H1 (cell line): ENCODE measurements around the gene CEP120.

Experiments
- BCL11A ChIP-seq, 2 experiments: IDR thresholded peaks; one replicate each; pipeline ENCODE4 v1.6.1; 2011; ENCODE audit warnings: low read depth in 2 of 2, low read length in 2 of 2, mild to moderate bottlenecking in 2 of 2
- CTCF ChIP-seq, 3 experiments: IDR thresholded peaks; 1 replicate in 2 of 3; 2 replicates in 1 of 3; pipeline versions ENCODE4 v1.5.1 to v1.6.1; 2011; ENCODE audit warnings: low read length in 3 of 3, mild to moderate bottlenecking in 3 of 3, inconsistent platforms in 2 of 3, low read depth in 1 of 3, moderate library complexity in 1 of 3; ENCODE audit not compliant: insufficient read depth in 1 of 3; ENCODE audit errors: control extremely low read depth in 1 of 3
- E2F6 ChIP-seq: IDR thresholded peaks from 2 replicates; pipeline ENCODE4 v1.6.1; 2012; ENCODE audit warnings: inconsistent platforms
- EGR1 ChIP-seq: IDR thresholded peaks from 2 replicates; pipeline ENCODE4 v1.6.1; 2011; ENCODE audit warnings: low read depth, low read length, borderline replicate concordance
- EP300 ChIP-seq, 2 experiments: IDR thresholded peaks; 1 replicate in 1 of 2; 2 replicates in 1 of 2; pipeline ENCODE4 v1.6.1; 2011 to 2012; ENCODE audit warnings: low read depth in 2 of 2, low read length in 2 of 2, mild to moderate bottlenecking in 2 of 2, borderline replicate concordance in 1 of 2, inconsistent platforms in 1 of 2, moderate library complexity in 1 of 2
- MAX ChIP-seq: IDR thresholded peaks from 2 replicates; pipeline ENCODE4 v1.6.1; 2012; ENCODE audit warnings: inconsistent platforms
- POLR2A ChIP-seq, 2 experiments: IDR thresholded peaks; 1 replicate in 1 of 2; 2 replicates in 1 of 2; pipeline ENCODE4 v1.6.1; 2011; ENCODE audit warnings: low read depth in 2 of 2, low read length in 2 of 2, mild to moderate bottlenecking in 2 of 2; ENCODE audit errors: control extremely low read depth in 1 of 2
- RFX5 ChIP-seq: IDR thresholded peaks from 2 replicates; pipeline ENCODE4 v1.6.1; 2011; ENCODE audit warnings: low read depth, low read length, improper control_type of control experiment, borderline replicate concordance
- SP1 ChIP-seq: IDR thresholded peaks from 2 replicates; pipeline ENCODE4 v1.6.1; 2011; ENCODE audit warnings: low read depth, low read length
- TCF12 ChIP-seq: IDR thresholded peaks from 2 replicates; pipeline ENCODE4 v1.6.1; 2011; ENCODE audit warnings: low read depth, mild to moderate bottlenecking, low read length
- USF2 ChIP-seq: IDR thresholded peaks from 2 replicates; pipeline ENCODE4 v1.6.1; 2011; ENCODE audit warnings: low read length, improper control_type of control experiment
- ZNF274 ChIP-seq: IDR thresholded peaks from 2 replicates; pipeline ENCODE4 v1.7.0; 2012; ENCODE audit warnings: low read length, borderline replicate concordance; ENCODE audit errors: extremely low read depth

- TF ChIP-seq MAX = no peak
- no peak for TF ChIP-seq SP1
- no peak for TF ChIP-seq RFX5
- no peak for TF ChIP-seq EP300 (IDR thresholded peaks at IDR 0.05; ENCODE audit: borderline replicate concordance in 1 of 2, low read depth in 2 of 2, low read length in 2 of 2)
- TF ChIP-seq USF2 = no peak
- TF ChIP-seq EGR1 = no peak
- TF ChIP-seq CTCF (IDR thresholded peaks at IDR 0.05; ENCODE audit: control extremely low read depth in 1 of 3, insufficient read depth in 1 of 3, low read depth in 1 of 3, low read length in 3 of 3) = no peak
- TF ChIP-seq BCL11A (IDR thresholded peaks at IDR 0.05; ENCODE audit: low read depth in 2 of 2, low read length in 2 of 2) = no peak
- TF ChIP-seq E2F6 = no peak
- TF ChIP-seq ZNF274 = no peak
- no peak for TF ChIP-seq TCF12
- TF ChIP-seq POLR2A (IDR thresholded peaks at IDR 0.05; ENCODE audit: control extremely low read depth in 1 of 2, low read depth in 2 of 2, low read length in 2 of 2) = no peak
Observed at GRCh38 chr5:123412206-123412605, 11.0 kb downstream of the CEP120 start.
